LNCAP (cell line): ENCODE data around the gene PPP1R36.

Source experiments
- CTCF ChIP-seq: fragments of 450-650 bp; IDR thresholded peaks from 2 replicates; pipeline ENCODE4 v1.5.1; 2017; ENCODE audit warnings: mild to moderate bottlenecking

PPP1R36 gene

GRCh38 chr14:64510825-64511671, 38.7 kb upstream of the PPP1R36 start:
- TF ChIP-seq CTCF = peak; percentile 96

- no peak for TF ChIP-seq CTCF
Observed at GRCh38 chr14:64513271-64513670, 36.5 kb upstream of the PPP1R36 start.

- TF ChIP-seq CTCF = no peak
Observed at GRCh38 chr14:64515053-64515452, 34.7 kb upstream of the PPP1R36 start.

GRCh38 chr14:64516969-64517368, 32.8 kb upstream of the PPP1R36 start:
- TF ChIP-seq CTCF = no peak

- no peak for TF ChIP-seq CTCF
Observed at GRCh38 chr14:64518229-64518628, 31.5 kb upstream of the PPP1R36 start.

GRCh38 chr14:64520699-64521098, 29.1 kb upstream of the PPP1R36 start:
- no peak for TF ChIP-seq CTCF

- TF ChIP-seq CTCF = no peak
Observed at GRCh38 chr14:64522591-64523355, 27.0 kb upstream of the PPP1R36 start.
